ENCODE measurements around the gene RIN2.

Gene RIN2

GRCh38 chr20:19715986-19716385 lies 42.1 kb upstream of the RIN2 start:
- Histone ChIP-seq H3K4me1 (ENCODE audit: low read length) (0 out of 2 replicates have a peak, but pooled peaks cover 5% of the 10 kb centered on the region), H3K9ac (ENCODE audit: low read length) (no peak overlapping the region), H2AFZ (ENCODE audit: low read depth, low read length) (no peak overlapping the region), H3K79me2 (ENCODE audit: low read length) (no peaks in the 10 kb centered on the region), H3K9me3 (ENCODE audit: insufficient read depth, low read length) (no peaks in the 10 kb centered on the region; the same call in 1 of the 2 replicates), H3K27me3 (ENCODE audit: low read depth, low read length) (peaks cover 14% of the 10 kb centered on the region), H4K20me1 (ENCODE audit: insufficient read depth, low read length) (no peaks in the 10 kb centered on the region), H3K36me3 (replicated peaks; ENCODE audit: low read depth, low read length) (no peaks in the 10 kb centered on the region), H3K4me2 (ENCODE audit: low read length) (no peak overlapping the region), H3K27ac (ENCODE audit: low read length) (no peak overlapping the region), H3K4me3 (ENCODE audit: low read length) (no peak overlapping the region)
- TF ChIP-seq EZH2phosphoT487 (IDR thresholded peaks at IDR 0.05; ENCODE audit: low read depth) (no peak), CTCF (IDR thresholded peaks at IDR 0.05; ENCODE audit: low read depth, low read length) (no peak)

DNA sequence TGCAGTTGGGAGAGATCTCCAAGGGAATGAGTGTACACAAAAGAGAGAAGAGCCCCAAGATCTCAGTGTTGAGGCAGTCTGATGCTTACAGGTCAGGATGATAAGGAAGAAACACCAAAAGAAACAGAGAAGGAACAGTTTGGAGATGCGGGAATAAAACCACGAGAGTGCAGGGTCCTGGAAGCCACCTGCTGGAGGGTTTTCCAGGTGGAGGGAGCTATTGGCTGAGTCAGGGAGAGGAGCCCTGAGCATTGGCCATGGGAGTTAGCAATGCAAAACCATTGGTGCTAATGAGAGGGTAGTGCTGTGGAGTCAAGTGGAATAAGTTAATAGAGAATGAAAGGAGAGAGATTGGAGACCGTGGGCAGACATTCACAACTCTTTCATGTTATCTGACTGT lies 39.2 kb upstream of the RIN2 start:
- H4K20me1 ChIP-seq (ENCODE audit: insufficient read depth, low read length): no peaks in the 10 kb centered on the region; the same call in 1 of the 2 replicates
- no peaks in the 10 kb centered on the region for H3K36me3 ChIP-seq (replicated peaks; ENCODE audit: low read depth, low read length)
- H3K79me2 ChIP-seq (ENCODE audit: low read length): no peaks in the 10 kb centered on the region
- H3K27me3 ChIP-seq (ENCODE audit: low read depth, low read length): peaks cover 34% of the 10 kb centered on the region
- H3K4me3 ChIP-seq (ENCODE audit: low read length): no peak overlapping the region
- H3K4me1 ChIP-seq (ENCODE audit: low read length): 0 out of 2 replicates have a peak, but pooled peaks cover 5% of the 10 kb centered on the region
- H3K27ac ChIP-seq (ENCODE audit: low read length): no peak overlapping the region
- no peak overlapping the region for H3K4me2 ChIP-seq (ENCODE audit: low read length)
- no peak overlapping the region for H3K9ac ChIP-seq (ENCODE audit: low read length)
- no peaks in the 10 kb centered on the region for H3K9me3 ChIP-seq (ENCODE audit: insufficient read depth, low read length)
- no peak overlapping the region for H2AFZ ChIP-seq (ENCODE audit: low read depth, low read length)
- TF ChIP-seq CTCF (IDR thresholded peaks at IDR 0.05; ENCODE audit: low read depth, low read length) (no peak), EZH2phosphoT487 (IDR thresholded peaks at IDR 0.05; ENCODE audit: low read depth) (no peak)

DNA sequence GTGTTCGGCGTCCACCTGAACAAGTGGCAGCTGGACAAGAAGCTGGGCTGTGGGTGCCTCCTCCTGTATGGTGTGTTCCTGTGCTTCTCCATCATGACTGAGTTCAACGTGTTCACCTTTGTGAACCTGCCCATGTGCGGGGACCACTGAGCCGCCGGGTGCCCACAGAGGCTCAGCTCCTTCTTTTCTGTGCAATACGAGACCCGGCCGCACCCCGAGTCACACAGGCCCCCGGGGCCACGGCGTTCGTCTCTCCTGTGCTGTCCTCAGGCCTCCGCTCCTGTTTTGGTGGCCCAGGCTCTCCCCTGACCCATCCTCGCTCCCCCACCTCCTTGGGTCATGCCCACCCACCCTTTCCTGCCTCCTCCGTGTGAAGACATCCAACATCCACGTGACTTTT lies 37.1 kb upstream of the RIN2 start:
- no peak for TF ChIP-seq CTCF (IDR thresholded peaks at IDR 0.05; ENCODE audit: low read depth, low read length)
- no peak for TF ChIP-seq EZH2phosphoT487 (IDR thresholded peaks at IDR 0.05; ENCODE audit: low read depth)
- Histone ChIP-seq H3K4me3 (ENCODE audit: low read length) (no peak overlapping the region), H3K4me1 (ENCODE audit: low read length) (peaks cover 14% of the 10 kb centered on the region), H3K27me3 (ENCODE audit: low read depth, low read length) (peaks cover 43% of the 10 kb centered on the region), H3K9me3 (ENCODE audit: insufficient read depth, low read length) (no peaks in the 10 kb centered on the region), H3K27ac (ENCODE audit: low read length) (no peak overlapping the region), H3K36me3 (replicated peaks; ENCODE audit: low read depth, low read length) (no peaks in the 10 kb centered on the region), H4K20me1 (ENCODE audit: insufficient read depth, low read length) (no peaks in the 10 kb centered on the region; the same call in 1 of the 2 replicates), H3K4me2 (ENCODE audit: low read length) (no peak overlapping the region), H2AFZ (ENCODE audit: low read depth, low read length) (no peak overlapping the region), H3K79me2 (ENCODE audit: low read length) (no peaks in the 10 kb centered on the region), H3K9ac (ENCODE audit: low read length) (no peak overlapping the region)

DNA sequence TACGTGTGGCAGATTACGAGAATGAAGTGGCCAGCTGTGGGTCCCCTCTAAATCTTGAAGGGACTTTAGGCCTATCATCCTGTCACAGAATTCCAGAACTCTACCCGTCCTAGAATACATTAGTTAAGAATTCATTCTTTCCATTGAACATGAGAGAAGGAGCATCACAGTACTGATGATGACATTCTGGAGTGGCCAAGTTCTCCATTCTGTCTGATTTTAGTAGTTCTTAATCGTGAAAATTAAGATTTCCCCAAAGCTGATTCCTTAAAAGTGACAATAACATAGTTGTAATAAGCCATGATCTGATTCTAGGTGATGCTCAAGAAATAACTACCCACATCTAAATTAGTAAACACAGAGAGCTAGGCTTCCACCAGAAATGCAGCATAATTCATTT lies 35.0 kb upstream of the RIN2 start:
- Histone ChIP-seq H4K20me1 (ENCODE audit: insufficient read depth, low read length) (no peaks in the 10 kb centered on the region; the same call in 1 of the 2 replicates), H3K4me3 (ENCODE audit: low read length) (no peak overlapping the region), H3K79me2 (ENCODE audit: low read length) (no peaks in the 10 kb centered on the region), H3K27me3 (ENCODE audit: low read depth, low read length) (peaks cover 38% of the 10 kb centered on the region), H3K4me1 (ENCODE audit: low read length) (peaks cover 26% of the 10 kb centered on the region), H3K9me3 (ENCODE audit: insufficient read depth, low read length) (no peaks in the 10 kb centered on the region), H3K4me2 (ENCODE audit: low read length) (no peak overlapping the region), H2AFZ (ENCODE audit: low read depth, low read length) (no peak overlapping the region), H3K36me3 (replicated peaks; ENCODE audit: low read depth, low read length) (no peaks in the 10 kb centered on the region), H3K27ac (ENCODE audit: low read length) (no peak overlapping the region), H3K9ac (ENCODE audit: low read length) (no peak overlapping the region)
- TF ChIP-seq EZH2phosphoT487 (IDR thresholded peaks at IDR 0.05; ENCODE audit: low read depth): no peak
- TF ChIP-seq CTCF (IDR thresholded peaks at IDR 0.05; ENCODE audit: low read depth, low read length): no peak

All from OCI-LY3 (cell line).